Neutrophil (primary cell): Measurements from ENCODE around the gene SEC31B.

Source experiments
- H3K27ac ChIP-seq: fragments of 200-600 bp; sonication (generic); 2 replicates; pipeline ENCODE4 v1.5.1; 2016; ENCODE audit warnings: mild to moderate bottlenecking, moderate library complexity
- H3K27me3 ChIP-seq: fragments of 200-600 bp; sonication (generic); 2 replicates; pipeline ENCODE4 v1.6.0; 2016; ENCODE audit warnings: mild to moderate bottlenecking
- H3K36me3 ChIP-seq: fragments of 200-600 bp; sonication (generic); 2 replicates; pipeline ENCODE4 v1.5.1; 2017
- H3K4me1 ChIP-seq, 2 experiments: fragments of 200-600 bp in 1 of 2; sonication (generic) in 1 of 2; 1 replicate in 1 of 2; 2 replicates in 1 of 2; pipeline versions ENCODE4 v1.5.1 to v1.6.1; 2013 to 2016; ENCODE audit warnings: low read depth in 1 of 2, low read length in 1 of 2, mild to moderate bottlenecking in 1 of 2, moderate library complexity in 1 of 2; ENCODE audit not compliant: control insufficient read depth in 1 of 2, insufficient read depth in 1 of 2
- H3K4me3 ChIP-seq, 2 experiments: fragments of 200-600 bp in 1 of 2; sonication (generic) in 1 of 2; 1 replicate in 1 of 2; 2 replicates in 1 of 2; pipeline ENCODE4 v1.5.1; 2013 to 2016; ENCODE audit warnings: low read depth in 1 of 2, low read length in 1 of 2, mild to moderate bottlenecking in 1 of 2, moderate library complexity in 1 of 2
- H3K9me3 ChIP-seq: fragments of 200-600 bp; sonication (generic); 2 replicates; pipeline ENCODE4 v1.5.1; 2016
- TF ChIP-seq, protein P1 (sequence below): fragments of 200-600 bp; sonication (generic); IDR thresholded peaks from 2 replicates; pipeline ENCODE4 v1.5.1; 2016; ENCODE audit warnings: antibody characterized with exemption

Gene SEC31B

GRCh38 chr10:100519311-100520051 lies at the start of gene SEC31B:
TSS of gene SEC31B (minus strand) at chr10:100519861. CDS start at chr10:100516952, 2,909 bp downstream.
- H3K27ac ChIP-seq, result no peak within 1 kb of the TSS
- H3K4me3 ChIP-seq, result peak within 1 kb of the TSS in 1 of 2 experiments; percentile 24

DNA sequence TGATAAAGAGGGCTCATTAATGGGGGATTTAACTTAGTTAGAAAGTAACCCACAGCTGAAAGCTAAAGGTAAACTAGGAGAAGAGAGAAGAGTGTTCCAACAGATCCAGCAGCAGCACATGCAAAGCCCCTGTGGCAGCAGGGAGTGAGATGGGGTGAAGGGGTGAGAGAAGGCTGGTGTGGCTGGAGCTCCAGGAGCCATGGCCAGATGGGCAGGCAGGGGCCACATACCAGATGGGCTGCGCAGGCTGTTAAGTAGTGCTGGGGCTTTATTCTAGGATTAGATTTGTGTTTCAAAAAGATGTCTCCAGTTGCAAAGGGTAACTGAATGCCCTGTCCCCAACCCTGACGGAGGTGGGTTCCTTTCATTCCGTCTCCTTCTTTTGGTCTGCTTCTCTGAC lies 49.3 kb upstream of the SEC31B start:
- Histone ChIP-seq H3K27ac (no peak overlapping the region), H3K9me3 (no peaks in the 10 kb centered on the region), H3K27me3 (peaks cover 100% of the 10 kb centered on the region), H3K36me3 (no peaks in the 10 kb centered on the region), H3K4me3 (no peak overlapping the region), H3K4me1 (no peaks in the 10 kb centered on the region)
- TF ChIP-seq, protein P1, sequence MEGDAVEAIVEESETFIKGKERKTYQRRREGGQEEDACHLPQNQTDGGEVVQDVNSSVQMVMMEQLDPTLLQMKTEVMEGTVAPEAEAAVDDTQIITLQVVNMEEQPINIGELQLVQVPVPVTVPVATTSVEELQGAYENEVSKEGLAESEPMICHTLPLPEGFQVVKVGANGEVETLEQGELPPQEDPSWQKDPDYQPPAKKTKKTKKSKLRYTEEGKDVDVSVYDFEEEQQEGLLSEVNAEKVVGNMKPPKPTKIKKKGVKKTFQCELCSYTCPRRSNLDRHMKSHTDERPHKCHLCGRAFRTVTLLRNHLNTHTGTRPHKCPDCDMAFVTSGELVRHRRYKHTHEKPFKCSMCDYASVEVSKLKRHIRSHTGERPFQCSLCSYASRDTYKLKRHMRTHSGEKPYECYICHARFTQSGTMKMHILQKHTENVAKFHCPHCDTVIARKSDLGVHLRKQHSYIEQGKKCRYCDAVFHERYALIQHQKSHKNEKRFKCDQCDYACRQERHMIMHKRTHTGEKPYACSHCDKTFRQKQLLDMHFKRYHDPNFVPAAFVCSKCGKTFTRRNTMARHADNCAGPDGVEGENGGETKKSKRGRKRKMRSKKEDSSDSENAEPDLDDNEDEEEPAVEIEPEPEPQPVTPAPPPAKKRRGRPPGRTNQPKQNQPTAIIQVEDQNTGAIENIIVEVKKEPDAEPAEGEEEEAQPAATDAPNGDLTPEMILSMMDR, result no peak

More at GRCh38 chr10:100519311-100520051, at the start of gene SEC31B:
- TF ChIP-seq, protein P1, result no peak
- Histone ChIP-seq H3K9me3 (no peaks in the 10 kb centered on the region), H3K4me1 (peaks cover 17 to 22% of the 10 kb centered on the region in 2 experiments), H3K27me3 (peaks cover 16% of the 10 kb centered on the region), H3K36me3 (peaks cover 23% of the 10 kb centered on the region)

DNA sequence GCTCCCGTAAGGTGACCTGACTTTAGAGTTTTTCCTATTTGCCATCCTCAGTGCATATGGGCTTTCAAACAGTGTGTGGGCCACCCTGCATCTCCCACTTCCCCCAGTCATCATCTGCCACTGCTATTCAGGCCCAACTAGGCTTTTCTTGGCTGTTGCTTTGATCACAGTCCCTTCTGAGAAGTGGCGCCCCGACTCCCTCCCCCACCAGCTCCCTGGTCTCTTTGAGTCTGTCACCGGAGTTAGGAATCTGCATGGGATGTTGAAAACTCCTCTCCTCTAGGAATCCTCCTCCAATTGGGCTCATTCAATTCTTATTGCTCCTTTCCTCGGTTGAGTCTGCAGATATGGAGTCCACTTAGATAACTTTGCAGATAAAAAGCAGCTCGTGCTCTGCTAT lies 48.2 kb upstream of the SEC31B start:
- Histone ChIP-seq H3K36me3 (no peaks in the 10 kb centered on the region), H3K4me1 (peaks cover 0 to 2% of the 10 kb centered on the region in 2 experiments), H3K9me3 (no peaks in the 10 kb centered on the region), H3K27me3 (peaks cover 100% of the 10 kb centered on the region), H3K27ac (no peak overlapping the region), H3K4me3 (no peak overlapping the region)
- TF ChIP-seq, protein P1, result no peak

DNA sequence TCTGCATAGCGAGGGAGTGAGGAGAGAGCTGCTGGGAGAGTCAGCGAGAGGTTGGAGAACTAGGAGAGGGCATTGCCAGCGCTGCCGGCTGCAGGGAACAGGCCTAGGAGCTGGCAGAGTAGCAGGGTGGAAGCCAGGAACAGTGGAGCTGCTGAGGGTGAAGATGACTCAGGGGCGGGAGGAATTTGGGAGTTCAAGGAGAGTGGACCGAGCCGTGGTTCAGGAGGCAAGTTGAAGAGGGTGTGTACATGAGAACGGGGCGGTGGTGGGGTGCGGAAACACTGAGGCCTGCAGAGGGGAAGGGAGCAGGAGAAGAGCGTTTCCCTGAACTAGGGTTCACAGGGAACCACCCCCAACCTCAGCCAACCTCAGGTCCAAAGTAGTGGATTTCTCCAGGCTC lies 47.6 kb upstream of the SEC31B start:
- Histone ChIP-seq H3K27me3 (peaks cover 100% of the 10 kb centered on the region), H3K4me1 (peaks cover 1 to 8% of the 10 kb centered on the region in 2 experiments), H3K36me3 (no peaks in the 10 kb centered on the region), H3K4me3 (no peak overlapping the region), H3K9me3 (no peaks in the 10 kb centered on the region), H3K27ac (no peak overlapping the region)
- TF ChIP-seq, protein P1, result no peak

DNA sequence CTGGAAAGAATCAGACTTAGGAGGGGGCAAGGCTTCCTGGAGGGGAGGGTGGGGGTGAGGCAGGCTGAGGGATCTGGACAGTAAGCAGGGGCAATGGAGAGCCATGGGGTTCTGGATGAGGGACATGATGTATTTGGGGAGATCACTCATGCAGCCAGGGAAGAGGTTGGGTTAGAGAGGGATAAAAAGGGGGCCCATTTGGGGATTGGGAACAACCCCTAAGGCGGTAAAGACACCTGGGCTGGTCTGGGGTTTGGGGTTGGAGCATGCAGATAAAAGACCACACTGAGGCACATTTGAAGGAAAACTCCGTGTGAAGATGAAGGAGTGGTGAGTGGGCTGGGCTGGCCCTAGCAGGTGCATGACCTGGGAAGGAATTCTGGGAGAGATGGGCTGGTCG lies 46.9 kb upstream of the SEC31B start:
- Histone ChIP-seq H3K27me3 (peaks cover 100% of the 10 kb centered on the region), H3K36me3 (no peaks in the 10 kb centered on the region), H3K4me3 (no peak overlapping the region), H3K9me3 (no peaks in the 10 kb centered on the region), H3K4me1 (peaks cover 8 to 15% of the 10 kb centered on the region in 2 experiments), H3K27ac (no peak overlapping the region)
- TF ChIP-seq, protein P1, result no peak
